Colonic mucosa (tissue), 4 donors: ENCODE results near the gene MAPKAPK2. TPM values are rescaled to one million over a fixed set of nuclear protein-coding genes. Genes with fewer than 3 reads are reported as not detected.

ENCODE experiments used
- DNase-seq: peaks from one replicate; pipeline ENCODE4 v3.0.0-alpha.2; 2020
- H3K27ac ChIP-seq: fragments of 200-600 bp; one replicate; pipeline ENCODE4 v1.8.0; 2021
- H3K27me3 ChIP-seq: fragments of 200-600 bp; one replicate; pipeline ENCODE4 v1.8.0; 2021
- H3K36me3 ChIP-seq: fragments of 200-600 bp; one replicate; pipeline ENCODE4 v1.8.0; 2021
- H3K4me1 ChIP-seq: fragments of 200-600 bp; one replicate; pipeline ENCODE4 v1.8.0; 2021; ENCODE audit warnings: mild to moderate bottlenecking
- H3K4me3 ChIP-seq: fragments of 200-600 bp; one replicate; pipeline ENCODE4 v1.8.0; 2021
- H3K9ac ChIP-seq, 2 donors: one replicate each; pipeline ENCODE4 v1.7.0; 2013; ENCODE audit warnings: control low read depth in 2 of 2, low read depth in 2 of 2, low read length in 2 of 2
- H3K9me3 ChIP-seq: fragments of 200-600 bp; one replicate; pipeline ENCODE4 v1.8.0; 2021
- intact Hi-C: fragments of 100-400 bp; cut with DNase I; formaldehyde crosslinking; loops from one replicate; pipeline ENCODE4 v1.14.1; 2022
- total RNA-seq, 2 donors: library from RNA; stranded (reverse); fragmentation: NEBNext Ultra II Directional in 1 of 2; extraction: Animal tissue kit (Norgen Biotek cat#: 25700) in 1 of 2; gene quantifications; one replicate each; pipeline ENCODE4 v1.2.1, GENCODE V29; 2021
- TF ChIP-seq, protein P1 (sequence below): fragments of 200-600 bp; IDR thresholded peaks from one replicate; pipeline ENCODE4 v1.8.0; 2022; ENCODE audit warnings: antibody characterized with exemption, mild to moderate bottlenecking
- donor health status: healthy.
- donor health status: DM: no; HTN: no; CAD: no.
- donor health status: DM: no; HTN: no; CAD: no.

Gene MAPKAPK2
- total RNA-seq, 2 donors from 2014 or later = 61.4 to 71.1 TPM

DNA sequence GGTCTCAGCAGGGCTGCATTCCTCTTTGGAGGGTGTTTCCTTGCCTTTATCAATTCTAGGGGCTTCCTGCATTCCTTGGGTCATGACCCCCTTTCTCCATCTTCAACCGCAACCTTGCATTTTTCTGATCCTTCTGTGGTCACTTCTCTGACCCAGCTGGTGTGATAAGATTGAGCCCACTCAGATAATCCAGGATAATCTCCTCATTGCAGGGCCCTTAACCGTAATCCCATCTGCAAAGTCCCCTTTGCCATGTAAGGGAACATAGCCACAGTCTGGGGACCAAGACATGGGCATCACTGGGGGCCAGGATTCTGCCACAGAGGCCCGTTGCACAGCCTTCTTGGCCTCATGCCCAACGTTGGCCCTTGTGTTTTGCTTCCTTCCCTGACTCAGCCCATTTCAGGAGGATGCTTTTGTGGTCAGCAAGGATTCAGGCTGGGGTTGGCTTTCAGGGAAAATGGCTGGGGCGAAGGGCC is 50.9 kb downstream of the MAPKAPK2 start:
- TF ChIP-seq, protein P1, sequence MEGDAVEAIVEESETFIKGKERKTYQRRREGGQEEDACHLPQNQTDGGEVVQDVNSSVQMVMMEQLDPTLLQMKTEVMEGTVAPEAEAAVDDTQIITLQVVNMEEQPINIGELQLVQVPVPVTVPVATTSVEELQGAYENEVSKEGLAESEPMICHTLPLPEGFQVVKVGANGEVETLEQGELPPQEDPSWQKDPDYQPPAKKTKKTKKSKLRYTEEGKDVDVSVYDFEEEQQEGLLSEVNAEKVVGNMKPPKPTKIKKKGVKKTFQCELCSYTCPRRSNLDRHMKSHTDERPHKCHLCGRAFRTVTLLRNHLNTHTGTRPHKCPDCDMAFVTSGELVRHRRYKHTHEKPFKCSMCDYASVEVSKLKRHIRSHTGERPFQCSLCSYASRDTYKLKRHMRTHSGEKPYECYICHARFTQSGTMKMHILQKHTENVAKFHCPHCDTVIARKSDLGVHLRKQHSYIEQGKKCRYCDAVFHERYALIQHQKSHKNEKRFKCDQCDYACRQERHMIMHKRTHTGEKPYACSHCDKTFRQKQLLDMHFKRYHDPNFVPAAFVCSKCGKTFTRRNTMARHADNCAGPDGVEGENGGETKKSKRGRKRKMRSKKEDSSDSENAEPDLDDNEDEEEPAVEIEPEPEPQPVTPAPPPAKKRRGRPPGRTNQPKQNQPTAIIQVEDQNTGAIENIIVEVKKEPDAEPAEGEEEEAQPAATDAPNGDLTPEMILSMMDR = no peak
- Histone ChIP-seq H3K27ac (no peak overlapping the region), H3K4me3 (no peak overlapping the region), H3K9me3 (no peaks in the 10 kb centered on the region), H3K27me3 (no peaks in the 10 kb centered on the region), H3K4me1 (no peaks in the 10 kb centered on the region), H3K36me3 (peaks cover 10% of the 10 kb centered on the region), H3K9ac (no peak overlapping the region)
- DNase-seq = no peak
- intact Hi-C loops = loop anchor here (5.0 kb wide), 1 partner anchor 247 kb away; no protein-coding TSS in a partner anchor

DNA sequence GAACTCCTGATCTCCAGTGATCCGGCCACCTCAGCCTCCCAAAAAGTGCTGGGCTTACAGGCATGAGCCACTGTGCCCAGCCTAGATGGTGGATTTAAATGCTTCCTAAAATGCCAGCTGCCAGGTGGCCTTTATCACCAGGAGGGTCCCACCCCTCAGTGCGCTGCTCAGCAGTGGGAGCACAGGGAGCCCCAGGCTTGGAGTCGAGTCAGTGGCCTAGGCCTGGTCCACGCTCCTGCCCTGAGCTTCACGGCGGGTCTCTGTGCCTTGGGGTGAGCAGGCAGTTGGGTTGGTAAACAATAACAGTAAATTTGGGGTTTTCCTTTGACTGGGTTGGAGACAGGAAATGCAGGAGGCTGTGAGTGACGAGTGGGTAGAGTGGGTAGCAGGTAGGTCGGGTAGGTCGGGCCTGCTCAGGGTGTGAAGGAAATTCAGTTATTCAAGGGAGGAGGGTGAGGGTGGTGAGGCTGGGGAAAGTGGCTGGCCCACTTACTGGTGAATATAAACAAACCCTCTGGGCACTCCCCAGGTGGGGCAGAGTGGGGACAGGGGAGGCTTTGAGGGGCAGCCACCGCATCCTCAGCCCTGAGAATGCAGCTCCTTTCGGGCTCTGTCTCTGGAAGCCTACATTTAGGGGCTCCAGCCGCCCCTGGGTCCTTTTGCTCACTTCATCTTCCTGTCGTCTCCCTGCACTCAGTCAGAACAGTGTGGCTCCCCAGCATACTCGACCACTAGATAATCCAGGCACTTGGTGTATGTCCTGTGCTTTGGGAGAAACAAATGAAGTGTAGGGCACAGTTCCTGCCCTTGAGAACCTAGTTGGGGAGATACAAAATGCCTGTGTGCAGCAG is 52.4 kb downstream of the MAPKAPK2 start:
- DNase-seq = no peak
- H3K27ac ChIP-seq = no peak overlapping the region

DNA sequence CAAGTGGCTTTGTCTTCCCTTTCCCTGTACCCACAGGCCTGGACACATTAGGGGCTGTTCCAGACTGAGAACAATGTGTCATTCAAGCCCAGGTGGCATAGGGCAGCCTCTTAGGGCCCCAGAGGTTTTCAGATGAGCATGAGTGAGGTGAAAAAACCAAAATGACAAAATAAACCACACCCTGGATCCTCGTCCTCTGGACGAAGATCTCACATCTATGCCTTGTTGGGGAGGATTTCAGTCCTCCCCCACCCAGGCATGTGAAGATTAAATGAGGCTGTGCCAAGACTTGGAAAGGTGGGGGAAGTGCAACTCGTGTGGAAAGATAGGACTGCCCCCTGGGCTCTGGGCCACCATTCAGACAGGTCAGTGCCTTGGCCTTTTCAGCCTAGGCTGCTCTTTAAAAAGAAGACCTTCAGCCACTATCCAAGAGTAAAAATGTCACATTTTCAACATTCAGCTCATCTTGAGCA is 53.1 kb downstream of the MAPKAPK2 start:
- TF ChIP-seq, protein P1 = no peak
- no peaks in the 10 kb centered on the region for H3K9me3 ChIP-seq
- H3K27me3 ChIP-seq = no peaks in the 10 kb centered on the region
- H3K4me1 ChIP-seq = no peaks in the 10 kb centered on the region
- DNase-seq = peak; percentile 16
- no peak overlapping the region for H3K27ac ChIP-seq
- no peak overlapping the region for H3K4me3 ChIP-seq
- H3K9ac ChIP-seq = no peak overlapping the region
- peaks cover 2% of the 10 kb centered on the region for H3K36me3 ChIP-seq
- intact Hi-C loops = loop anchor here (5.0 kb wide), 1 partner anchor 245 kb away; no protein-coding TSS in a partner anchor

More for the DNA sequence above, 52.4 kb downstream of the MAPKAPK2 start:
- Histone ChIP-seq H3K27me3 (no peaks in the 10 kb centered on the region), H3K4me1 (no peaks in the 10 kb centered on the region), H3K4me3 (no peak overlapping the region), H3K9ac (no peak overlapping the region), H3K36me3 (peaks cover 8% of the 10 kb centered on the region), H3K9me3 (no peaks in the 10 kb centered on the region)
- TF ChIP-seq, protein P1 = no peak
- intact Hi-C loops = loop anchor here (5.0 kb wide), 1 partner anchor 245 kb away; no protein-coding TSS in a partner anchor

DNA sequence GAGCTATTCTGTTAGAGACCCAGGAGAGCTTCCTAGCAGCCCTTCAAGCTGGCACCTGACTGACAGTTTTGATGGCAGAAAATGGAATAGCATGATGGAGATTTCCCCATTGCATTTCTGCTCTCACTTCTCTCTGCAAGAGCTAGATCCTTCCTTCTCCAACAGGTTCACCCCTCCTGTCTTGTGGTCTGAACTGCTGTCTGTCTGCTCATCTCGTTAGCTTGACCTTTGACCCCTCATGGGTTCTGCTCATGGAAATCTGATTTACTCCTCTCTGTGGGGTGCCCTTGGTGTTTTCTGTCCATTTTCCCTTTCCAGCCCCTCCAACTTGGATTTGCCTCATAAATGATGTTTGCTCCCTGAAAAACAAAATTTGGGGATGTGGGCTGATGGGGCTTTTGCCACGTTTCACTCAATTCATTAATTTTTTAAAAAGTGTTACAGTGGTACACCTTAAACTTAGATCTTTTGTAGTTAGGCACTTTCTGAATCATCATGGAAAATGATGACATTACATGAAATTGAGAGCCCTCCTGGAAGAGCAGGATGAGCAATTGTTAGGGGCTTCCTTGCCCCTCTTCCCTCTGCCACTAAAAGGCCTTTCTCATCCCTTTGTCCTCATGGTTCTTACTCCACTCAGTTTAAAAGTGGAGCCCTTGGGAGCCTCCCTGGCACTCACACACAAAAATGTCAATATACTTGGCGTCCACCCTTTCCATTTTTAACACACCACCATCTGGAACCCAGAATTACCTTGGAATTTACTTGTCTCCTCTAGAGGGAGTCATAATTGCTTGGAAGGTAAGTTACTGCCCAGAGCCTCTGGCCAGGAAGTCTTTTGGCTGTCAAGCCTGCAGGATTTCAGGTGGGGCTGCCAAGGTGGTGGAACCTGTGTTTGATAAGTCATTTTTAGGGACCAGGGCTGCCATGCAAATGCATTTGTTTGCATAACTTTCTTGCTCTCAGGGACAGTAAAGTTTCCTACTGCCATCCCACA is 54.0 kb downstream of the MAPKAPK2 start:
- no peak overlapping the region for H3K27ac ChIP-seq
- TF ChIP-seq, protein P1 = peak; percentile 15
- intact Hi-C loops = loop anchor here (5.0 kb wide), 1 partner anchor 244 kb away; no protein-coding TSS in a partner anchor
- H3K27me3 ChIP-seq = no peaks in the 10 kb centered on the region
- no peaks in the 10 kb centered on the region for H3K4me1 ChIP-seq
- no peak overlapping the region for H3K9ac ChIP-seq
- no peak for DNase-seq
- no peak overlapping the region for H3K4me3 ChIP-seq
- H3K9me3 ChIP-seq = no peaks in the 10 kb centered on the region
- H3K36me3 ChIP-seq = no peaks in the 10 kb centered on the region
